GM18526 (cell line): ENCODE measurements around the gene TMEFF2.

Source experiments
- POLR2A ChIP-seq: IDR thresholded peaks from 3 replicates; pipeline ENCODE4 v1.6.1; 2011; ENCODE audit not compliant: insufficient read length; ENCODE audit errors: extremely low read depth

The TMEFF2 gene

DNA sequence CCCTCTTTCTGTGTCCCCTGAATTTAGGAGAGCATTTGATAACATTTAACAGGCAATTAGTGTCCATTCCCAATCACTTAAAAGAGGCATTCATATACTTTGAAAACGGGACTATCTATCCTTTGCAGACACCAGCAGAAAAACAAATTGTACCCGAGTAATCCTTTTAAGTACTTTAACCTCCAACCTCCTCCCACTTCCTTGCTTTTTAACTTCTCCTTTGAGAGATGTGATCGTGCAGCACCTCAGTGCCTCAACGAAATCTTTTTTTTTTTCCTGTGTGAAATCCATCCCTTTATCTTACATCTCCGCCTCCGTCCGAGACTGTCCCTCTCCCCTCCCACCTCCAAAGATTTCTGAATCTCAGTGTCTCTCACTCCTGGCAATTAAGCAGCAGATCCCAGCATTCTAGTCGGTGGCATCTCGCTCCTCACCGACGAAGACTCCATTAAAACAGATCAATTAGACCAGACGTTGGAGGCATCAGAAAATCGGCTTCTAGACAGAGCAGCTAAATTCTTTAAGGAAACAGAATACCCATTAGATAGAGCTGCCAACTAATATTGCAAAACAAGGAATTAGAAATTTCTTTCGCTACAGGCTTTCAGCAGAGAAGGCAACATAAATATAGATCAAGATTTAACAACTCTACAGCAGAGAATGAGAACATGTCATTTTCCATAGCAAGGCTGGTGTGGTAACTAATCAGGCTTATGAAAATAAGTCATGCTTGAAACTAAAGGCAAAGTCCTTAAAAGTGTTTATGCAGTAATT lies 1.9 kb upstream of the TMEFF2 start:
- no peak for TF ChIP-seq POLR2A

DNA sequence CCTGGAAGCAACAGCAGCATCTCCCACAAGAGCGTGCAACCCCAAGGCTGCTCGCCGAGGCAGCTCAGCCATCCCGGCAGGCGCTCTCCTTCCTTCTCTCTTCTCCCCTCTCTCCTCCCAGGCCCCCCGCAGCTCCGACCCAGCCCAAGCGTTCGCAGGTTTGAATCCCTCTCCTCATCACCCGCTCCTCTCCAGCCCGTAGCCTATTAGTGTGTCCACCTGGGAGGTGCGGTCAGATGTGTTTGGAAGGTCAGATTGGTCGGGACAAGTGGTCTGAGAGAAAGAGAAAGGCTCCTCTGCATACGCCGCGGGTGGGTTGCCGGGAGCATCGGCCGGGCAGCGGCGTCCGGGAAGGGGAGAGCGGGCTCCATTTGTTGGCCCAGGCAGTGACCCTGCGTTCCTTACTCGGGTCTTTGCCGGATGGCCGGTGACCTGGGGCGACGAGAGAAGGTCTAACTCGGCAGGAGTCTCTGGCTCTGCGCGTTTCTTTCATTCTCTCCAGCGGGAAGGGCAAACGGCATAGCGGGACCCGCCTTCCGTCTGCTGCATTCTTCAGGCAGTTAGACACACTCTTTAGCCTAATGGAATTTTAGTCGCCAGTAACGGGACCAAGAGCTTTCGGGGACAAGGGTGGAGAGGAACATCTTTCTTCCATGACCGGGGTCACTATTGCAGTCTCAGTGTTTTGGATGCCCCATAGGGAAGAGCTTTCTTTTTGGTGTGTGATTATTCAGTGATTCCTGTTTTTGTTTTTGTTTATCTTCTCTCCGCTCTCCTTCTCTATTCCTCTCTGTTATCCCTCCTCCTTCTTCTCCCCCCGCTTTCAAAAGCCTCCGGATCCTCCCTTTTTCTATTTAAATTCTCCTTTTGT lies 1.1 kb upstream of the TMEFF2 start:
- no peak for TF ChIP-seq POLR2A

DNA sequence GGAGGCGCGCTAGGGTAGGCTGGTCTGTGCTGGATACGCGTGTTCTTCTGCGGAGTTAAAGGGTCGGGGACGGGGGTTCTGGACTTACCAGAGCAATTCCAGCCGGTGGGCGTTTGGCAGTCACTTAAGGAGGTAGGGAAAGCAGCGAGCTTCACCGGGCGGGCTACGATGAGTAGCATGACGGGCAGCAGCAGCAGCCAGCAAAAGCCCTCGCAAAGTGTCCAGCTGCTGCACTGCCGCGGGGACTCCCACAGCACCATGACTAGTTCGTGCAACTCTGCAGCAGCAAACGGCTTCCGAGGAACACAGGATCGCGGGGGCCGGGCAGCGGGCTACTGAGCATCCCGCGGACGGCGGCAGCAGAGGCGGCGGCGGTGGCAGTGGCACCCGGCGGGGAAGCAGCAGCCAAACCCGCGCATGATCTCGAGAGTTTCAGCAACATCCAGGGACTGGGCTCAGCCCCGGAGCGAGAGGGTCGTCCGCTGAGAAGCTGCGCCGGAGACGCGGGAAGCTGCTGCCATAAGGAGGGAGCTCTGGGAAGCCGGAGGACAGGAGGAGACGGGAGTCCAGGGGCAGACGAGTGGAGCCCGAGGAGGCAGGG lies 368 bp downstream of the TMEFF2 start:
- no peak for TF ChIP-seq POLR2A

DNA sequence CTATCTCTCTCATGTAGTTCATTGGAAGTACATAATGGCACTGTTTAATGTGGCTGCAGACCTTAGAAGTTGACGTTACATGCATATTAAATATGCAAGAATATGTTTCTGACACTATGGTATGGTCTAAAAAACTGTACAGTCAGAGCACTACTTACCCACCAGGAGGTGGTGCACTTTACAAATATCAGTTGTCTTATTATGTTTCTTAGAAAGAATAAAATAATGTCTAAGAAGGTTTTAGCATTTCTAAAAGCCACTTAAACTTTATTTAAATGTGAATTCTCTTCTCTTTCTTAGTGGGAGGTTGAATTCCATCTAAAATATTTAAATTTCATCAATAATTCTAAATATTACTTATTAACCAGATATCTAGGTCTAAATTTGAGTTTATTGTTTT lies 4.3 kb downstream of the TMEFF2 start:
- TF ChIP-seq POLR2A = no peak

DNA sequence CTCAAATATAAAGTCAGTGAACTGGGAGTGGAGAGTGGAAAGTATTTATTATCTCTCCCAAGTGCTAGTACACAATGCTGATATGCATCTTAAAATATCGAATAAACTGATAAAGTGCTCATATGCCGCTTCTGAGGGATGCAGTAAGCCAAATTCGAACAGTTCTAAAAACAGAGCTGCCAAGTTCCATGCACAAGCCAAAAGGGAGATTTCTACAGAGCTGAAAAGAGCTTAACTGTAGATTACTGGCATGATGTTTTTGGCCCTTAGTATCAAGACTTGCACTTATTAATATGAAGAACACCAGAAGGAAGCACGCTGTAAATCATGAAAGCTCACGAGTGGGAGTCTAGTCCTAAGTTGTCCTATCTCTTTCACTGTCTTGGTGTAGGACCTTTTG lies 7.9 kb downstream of the TMEFF2 start:
- no peak for TF ChIP-seq POLR2A

DNA sequence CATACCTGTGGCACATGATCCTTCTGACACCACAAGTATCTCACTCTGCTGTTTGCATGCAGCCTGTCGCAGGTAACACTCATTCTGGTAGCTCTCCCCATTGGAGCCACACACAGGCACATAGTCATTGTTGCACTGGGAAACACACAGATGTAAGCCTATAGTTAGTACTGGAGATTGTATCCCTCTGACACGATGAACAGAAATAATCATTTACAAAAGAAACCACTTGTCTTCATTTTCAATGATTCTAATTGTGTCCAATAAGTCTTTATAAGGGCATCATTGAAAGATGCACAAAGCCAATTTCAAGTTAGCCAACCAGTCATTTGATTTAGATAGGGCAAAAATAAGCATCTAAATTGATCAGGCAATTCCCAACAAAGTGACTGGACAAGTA lies 10.4 kb downstream of the TMEFF2 start:
- TF ChIP-seq POLR2A = no peak

DNA sequence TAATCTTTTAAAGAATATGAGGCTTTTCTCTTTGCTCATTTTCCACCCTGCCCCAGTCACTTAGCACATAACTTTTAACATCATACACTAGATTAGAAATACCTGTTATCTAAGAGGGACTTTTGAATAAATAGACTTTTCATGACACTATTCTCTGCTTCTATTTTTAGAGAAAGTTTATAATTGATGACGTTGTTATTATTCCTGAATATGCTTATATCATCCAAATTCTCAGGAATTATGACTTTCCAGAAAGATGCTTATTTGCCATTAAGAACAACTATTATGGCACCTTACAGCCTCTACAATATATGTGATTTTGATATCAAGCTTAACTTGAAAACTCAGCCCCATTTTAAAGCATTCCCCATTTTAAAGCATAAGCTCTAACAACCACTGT lies 11.4 kb downstream of the TMEFF2 start:
- TF ChIP-seq POLR2A = no peak

DNA sequence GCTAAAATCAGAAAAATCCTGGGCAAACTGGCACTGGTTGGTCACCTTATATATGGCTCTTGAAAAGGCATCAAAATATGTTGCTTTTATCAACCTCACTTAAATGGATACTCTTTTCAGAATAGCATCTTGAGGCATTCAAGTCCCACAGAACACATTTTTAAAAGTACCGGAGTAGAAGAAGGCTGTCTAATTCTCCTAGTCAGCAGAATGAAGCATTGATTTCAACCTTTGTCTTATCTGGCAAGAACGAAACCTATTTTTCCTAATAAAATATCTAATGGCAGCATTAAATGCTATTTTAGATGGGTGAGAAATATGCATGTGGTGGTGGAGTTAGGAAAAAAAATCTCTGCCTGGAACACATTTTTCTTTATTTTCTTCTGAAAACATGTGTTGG lies 27.8 kb downstream of the TMEFF2 start:
- no peak for TF ChIP-seq POLR2A

DNA sequence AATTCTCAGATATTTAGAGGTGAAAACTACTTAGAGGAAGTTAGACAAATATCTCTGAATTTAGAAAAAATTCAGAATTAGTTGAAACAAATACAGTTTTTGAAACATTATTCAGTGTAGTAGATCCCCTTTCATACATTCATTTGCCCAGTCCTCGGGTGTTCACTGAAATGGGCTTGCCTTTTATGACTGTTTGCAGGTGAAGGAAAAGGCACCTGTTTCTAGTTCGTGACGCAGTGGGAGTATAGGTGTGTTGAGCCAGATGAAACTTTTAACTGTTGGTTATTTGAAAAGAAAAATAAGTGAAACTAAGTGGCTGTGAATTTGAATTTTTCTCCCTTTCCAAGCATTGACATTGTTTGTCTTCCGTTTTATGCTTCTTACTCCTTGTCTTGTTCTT lies 28.9 kb downstream of the TMEFF2 start:
- TF ChIP-seq POLR2A = no peak

DNA sequence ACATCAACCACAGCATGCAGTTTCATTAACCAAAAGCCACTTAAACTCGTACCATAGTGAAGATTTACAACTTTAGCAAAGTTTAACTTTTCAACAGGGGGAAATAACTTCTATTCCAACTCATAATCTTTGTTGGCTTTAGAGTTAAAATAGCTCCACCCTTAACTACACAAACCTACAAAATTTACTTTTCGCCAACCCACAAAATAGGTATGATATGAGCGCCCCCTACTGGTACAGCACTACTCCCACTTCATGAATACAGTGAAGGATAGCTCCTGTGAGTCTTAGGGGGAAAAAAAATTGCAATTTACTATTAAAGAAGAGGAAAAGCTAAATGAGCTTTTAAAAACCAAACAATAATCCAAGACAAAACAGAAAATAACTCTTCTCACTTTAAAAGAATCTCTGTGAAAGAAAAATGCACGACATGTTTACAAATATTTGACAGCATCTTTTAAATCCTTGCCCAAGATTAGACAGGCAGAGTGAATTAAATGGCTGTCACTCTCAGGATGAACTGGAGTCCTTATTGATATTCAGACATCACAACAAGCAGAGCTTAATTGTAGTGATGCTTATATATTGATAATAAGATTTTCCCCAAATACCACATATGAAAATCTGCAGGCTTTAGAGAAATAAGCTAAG lies 32.2 kb downstream of the TMEFF2 start:
- TF ChIP-seq POLR2A = no peak

DNA sequence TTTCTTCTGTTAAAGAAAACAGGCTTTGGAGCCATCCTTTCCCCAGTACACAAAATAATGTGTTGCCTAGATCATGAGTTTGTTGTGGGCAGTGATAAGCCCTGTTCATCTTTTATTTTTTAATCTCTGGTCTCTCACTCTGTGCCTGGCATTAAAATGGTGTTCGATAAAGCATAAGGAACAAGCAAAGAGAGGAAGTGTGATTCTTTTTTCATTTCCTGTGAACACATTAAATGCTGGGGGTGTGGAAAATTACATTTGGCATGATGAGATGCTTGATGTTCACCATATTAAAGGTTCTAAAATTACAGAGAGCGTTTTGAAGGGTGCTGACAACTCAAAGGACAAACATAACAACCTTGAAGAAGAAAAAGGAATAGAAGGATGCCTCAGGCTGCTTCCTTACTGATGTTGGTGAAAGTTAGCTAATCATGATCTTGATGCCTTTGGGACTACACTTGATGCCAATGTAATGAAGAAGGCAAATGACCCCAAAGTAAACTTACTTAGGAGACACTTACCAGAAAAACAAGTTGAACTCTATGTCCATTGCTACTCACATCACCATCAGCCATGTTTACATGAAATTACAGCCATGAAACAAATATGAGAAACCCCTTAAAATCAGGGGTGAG lies 33.0 kb downstream of the TMEFF2 start:
- TF ChIP-seq POLR2A = no peak

DNA sequence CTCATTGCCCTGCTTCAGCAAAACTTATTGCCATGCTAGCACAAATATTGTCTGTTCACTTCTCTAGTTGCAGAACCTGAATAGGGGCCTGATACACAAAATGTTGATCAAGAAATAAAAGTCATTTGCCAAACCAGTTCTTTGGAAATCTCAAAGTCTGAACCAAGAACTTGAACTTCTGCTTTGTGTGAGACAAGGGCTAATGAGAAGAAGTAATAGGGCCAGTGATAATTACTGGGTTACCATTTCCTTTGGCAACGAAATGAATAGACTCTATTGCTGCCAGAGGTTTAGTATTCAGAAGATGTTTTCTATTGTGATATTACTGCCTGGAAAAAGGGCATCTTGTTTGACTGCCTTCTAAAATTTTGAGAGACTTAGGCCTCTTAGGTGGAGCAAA lies 35.0 kb downstream of the TMEFF2 start:
- no peak for TF ChIP-seq POLR2A

DNA sequence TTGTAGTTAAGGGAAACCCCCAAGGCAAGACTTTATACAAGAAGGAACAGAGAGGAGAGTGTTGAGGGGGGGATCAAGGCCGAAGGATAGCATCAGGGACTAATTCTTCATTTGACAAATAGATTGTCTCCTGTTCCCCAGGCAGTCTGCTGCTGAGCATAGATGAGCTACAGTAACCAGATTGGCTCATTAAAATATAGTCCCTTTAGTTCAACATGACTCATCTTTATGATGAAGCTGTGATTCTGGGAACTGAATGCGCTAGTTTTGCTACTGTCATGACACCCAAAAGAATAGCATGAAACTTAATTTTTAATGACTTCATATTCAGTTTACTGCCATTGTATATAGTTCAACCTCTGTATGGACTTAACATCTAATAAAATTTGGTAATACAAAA lies 35.5 kb downstream of the TMEFF2 start:
- no peak for TF ChIP-seq POLR2A

DNA sequence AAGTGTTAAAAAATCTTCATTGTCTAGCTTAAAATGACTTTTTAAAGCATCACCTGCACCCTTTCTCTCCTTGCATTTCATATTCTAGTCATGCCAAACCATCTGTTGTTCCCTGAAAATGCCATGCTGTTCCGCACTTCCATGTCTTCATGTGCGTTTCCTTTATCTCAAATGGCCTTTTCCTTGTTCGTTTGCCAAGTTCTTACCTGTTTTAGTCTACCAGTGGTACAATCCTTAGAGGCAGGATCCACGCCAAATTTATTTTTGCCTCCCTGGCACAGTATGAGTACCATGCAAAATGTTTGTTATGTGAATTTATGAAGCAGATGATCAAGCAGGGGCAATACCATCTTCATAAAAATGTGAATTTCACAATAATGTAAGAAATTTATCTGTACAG lies 37.0 kb downstream of the TMEFF2 start:
- TF ChIP-seq POLR2A = no peak

DNA sequence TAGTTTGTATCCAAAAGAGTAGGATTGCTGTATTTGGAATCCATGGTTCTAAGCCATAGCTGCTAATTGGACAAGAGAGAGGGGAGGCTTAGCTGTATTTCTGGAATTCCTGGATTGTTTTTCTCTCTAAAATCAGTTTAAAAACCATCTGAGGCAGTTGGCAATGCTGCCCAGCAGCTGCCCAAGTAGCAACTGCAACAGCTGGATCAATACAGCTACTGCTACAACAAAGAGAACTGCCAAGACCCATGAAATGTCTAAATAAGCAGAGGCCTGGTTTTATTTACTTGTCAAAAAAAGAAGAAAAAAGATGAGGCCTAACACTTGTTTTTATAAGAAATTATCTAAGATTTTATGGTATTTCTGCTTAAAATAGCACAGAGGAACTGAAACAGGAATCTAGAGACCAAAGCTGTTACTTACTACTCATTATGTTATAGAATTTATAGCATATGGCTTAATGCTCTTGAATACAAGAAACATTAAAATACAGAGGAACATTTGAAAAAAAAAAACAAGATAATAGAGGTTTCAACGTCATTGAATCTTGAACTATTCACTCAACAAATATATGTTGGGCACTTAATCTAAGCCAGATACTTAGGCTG lies 39.1 kb downstream of the TMEFF2 start:
- TF ChIP-seq POLR2A = no peak
